Keratinocyte (primary cell): ENCODE data around the gene STARD3.

Experiments
- CTCF ChIP-seq, 3 experiments: IDR thresholded peaks in 1 of 3; conservative IDR thresholded peaks in 1 of 3; optimal IDR thresholded peaks in 1 of 3; 2 replicates in 2 of 3; 3 replicates in 1 of 3; pipeline versions ENCODE3 to v1.5.1; 2011; ENCODE audit warnings: low read length in 3 of 3, mild to moderate bottlenecking in 3 of 3, moderate library complexity in 2 of 3, control low read depth in 1 of 3, inconsistent platforms in 1 of 3; ENCODE audit not compliant: insufficient read depth in 2 of 3; ENCODE audit errors: extremely low read depth in 1 of 3
- EZH2 ChIP-seq: IDR thresholded peaks from one replicate; pipeline ENCODE4 v1.6.1; 2012; ENCODE audit warnings: inconsistent platforms, mild to moderate bottlenecking, low read length, moderate library complexity

GRCh38 chr17:39631403-39631802 is 5.5 kb upstream of the STARD3 start:
- no peak for TF ChIP-seq EZH2
- no peak for TF ChIP-seq CTCF (optimal IDR thresholded peaks at IDR 0.05 in 1 of 3, IDR thresholded peaks at IDR 0.05 in 1 of 3, conservative IDR thresholded peaks at IDR 0.05 in 1 of 3; ENCODE audit: extremely low read depth in 1 of 3, insufficient read depth in 2 of 3, low read length in 3 of 3)
